Endodermal cell (in vitro differentiated cells): ENCODE results near the gene SLC25A21. TPM values are rescaled to one million over a fixed set of nuclear protein-coding genes. Genes with fewer than 3 reads are reported as not detected.

Experiments
- DNase-seq: peaks from one replicate; pipeline ENCODE4 v3.0.0-alpha.2; 2017
- H3K27ac ChIP-seq: 2 replicates; pipeline ENCODE4 v1.5.1; 2013; ENCODE audit warnings: mild to moderate bottlenecking, low read depth, low read length, moderate library complexity
- H3K27me3 ChIP-seq: 2 replicates; pipeline ENCODE4 v1.6.1; 2013; ENCODE audit warnings: mild to moderate bottlenecking, low read length, moderate library complexity; ENCODE audit not compliant: insufficient read depth, control insufficient read depth, poor library complexity, severe bottlenecking
- H3K36me3 ChIP-seq: 2 replicates; pipeline ENCODE4 v1.7.0; 2013; ENCODE audit warnings: mild to moderate bottlenecking, low read length, moderate library complexity; ENCODE audit not compliant: control insufficient read depth, insufficient read depth
- H3K4me1 ChIP-seq: one replicate; pipeline ENCODE4 v1.7.0; 2013; ENCODE audit warnings: low read length; ENCODE audit not compliant: control insufficient read depth, insufficient read depth
- H3K4me3 ChIP-seq: 2 replicates; pipeline ENCODE4 v1.5.1; 2013; ENCODE audit warnings: mild to moderate bottlenecking, low read length, moderate library complexity
- H3K9ac ChIP-seq: 2 replicates; pipeline ENCODE4 v1.6.1; 2013; ENCODE audit warnings: mild to moderate bottlenecking, low read length, moderate library complexity; ENCODE audit not compliant: poor library complexity, severe bottlenecking; ENCODE audit errors: extremely low read depth
- H3K9me3 ChIP-seq: 2 replicates; pipeline ENCODE4 v1.6.1; 2013; ENCODE audit warnings: mild to moderate bottlenecking, low read length, moderate library complexity; ENCODE audit not compliant: control insufficient read depth
- H3K27ac Mint-ChIP-seq: 2 replicates; pipeline ENCODE4 v1.8.0; 2020; ENCODE audit warnings: mixed read lengths
- H3K27me3 Mint-ChIP-seq: 2 replicates; pipeline ENCODE4 v1.8.0; 2021; ENCODE audit warnings: mild to moderate bottlenecking, mixed read lengths; ENCODE audit not compliant: insufficient read depth
- H3K36me3 Mint-ChIP-seq: 2 replicates; pipeline ENCODE4 v1.8.0; 2020; ENCODE audit warnings: low read depth, mixed read lengths
- H3K4me1 Mint-ChIP-seq: 2 replicates; pipeline ENCODE4 v1.8.0; 2020; ENCODE audit warnings: mixed read lengths
- H3K4me3 Mint-ChIP-seq: 2 replicates; pipeline ENCODE4 v1.8.0; 2020; ENCODE audit warnings: mild to moderate bottlenecking, moderate library complexity, mixed read lengths
- H3K9me3 Mint-ChIP-seq: 2 replicates; pipeline ENCODE4 v1.8.0; 2020; ENCODE audit warnings: mild to moderate bottlenecking, mixed read lengths
- CTCF ChIP-seq: fragments of 200-600 bp; sonication (generic); conservative IDR thresholded peaks from 2 replicates; pipeline ENCODE4 v1.5.0; 2021; ENCODE audit warnings: antibody characterized with exemption, mild to moderate bottlenecking
- WGBS, 2 experiments: methylation state at CpG; one replicate each; pipeline versions ENCODE4 v1.1.5 to v1.1.7; 2013; ENCODE audit warnings: missing lambda C conversion rate in 2 of 2, mixed read lengths in 1 of 2; ENCODE audit not compliant: insufficient coverage in 1 of 2, insufficient read length in 1 of 2; 5-methylcytosine and 5-hydroxymethylcytosine counted together
- total RNA-seq, 2 donors: library from RNA; stranded (reverse); fragmentation: NEBNext Ultra II Directional in 1 of 2; extraction: Animal tissue kit (Norgen Biotek cat#: 25700) in 1 of 2; gene quantifications; 2 replicates in 1 of 2; 3 replicates in 1 of 2; pipeline ENCODE4 v1.2.1, GENCODE V29; 2021

SLC25A21 gene
- total RNA-seq, 2 donors from 2014 or later: 1.9 TPM

DNA sequence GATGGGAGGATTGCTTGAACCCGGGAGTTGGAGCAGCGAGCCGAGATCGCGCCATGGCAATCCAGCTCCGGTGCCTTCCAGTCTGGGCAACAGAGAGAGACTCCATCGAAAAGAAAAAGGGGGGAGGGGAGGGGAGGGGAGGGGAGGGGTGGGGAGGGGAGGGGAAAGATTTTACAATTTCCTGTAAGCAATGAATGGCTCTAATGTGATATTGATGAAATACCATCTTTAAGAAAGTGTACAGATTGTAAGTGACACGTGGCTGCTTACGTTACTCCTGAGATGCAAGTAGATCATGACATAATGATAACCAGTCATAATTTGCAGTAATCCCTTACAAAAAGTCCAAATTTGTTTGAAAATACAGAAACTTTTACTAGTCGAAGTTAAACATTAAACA, 1.4 kb downstream of the SLC25A21 start:
- no peak overlapping the region for H3K4me3 ChIP-seq
- H3K27me3 ChIP-seq: no peaks in the 10 kb centered on the region
- Mint-ChIP-seq H3K4me1 (peaks cover 10% of the 10 kb centered on the region), H3K27ac (no peak overlapping the region), H3K9me3 (no peaks in the 10 kb centered on the region), H3K4me3 (no peak overlapping the region), H3K36me3 (no peaks in the 10 kb centered on the region), H3K27me3 (peaks cover 5% of the 10 kb centered on the region)
- no peaks in the 10 kb centered on the region for H3K9me3 ChIP-seq
- no peak for TF ChIP-seq CTCF
- H3K27ac ChIP-seq: no peak overlapping the region
- no peak overlapping the region for H3K9ac ChIP-seq
- no peaks in the 10 kb centered on the region for H3K4me1 ChIP-seq
- DNase-seq: no peak
- WGBS, 2 experiments: 84 to 95% methylated on average over 3 to 9 of the region's 10 CpGs
- no peaks in the 10 kb centered on the region for H3K36me3 ChIP-seq

DNA sequence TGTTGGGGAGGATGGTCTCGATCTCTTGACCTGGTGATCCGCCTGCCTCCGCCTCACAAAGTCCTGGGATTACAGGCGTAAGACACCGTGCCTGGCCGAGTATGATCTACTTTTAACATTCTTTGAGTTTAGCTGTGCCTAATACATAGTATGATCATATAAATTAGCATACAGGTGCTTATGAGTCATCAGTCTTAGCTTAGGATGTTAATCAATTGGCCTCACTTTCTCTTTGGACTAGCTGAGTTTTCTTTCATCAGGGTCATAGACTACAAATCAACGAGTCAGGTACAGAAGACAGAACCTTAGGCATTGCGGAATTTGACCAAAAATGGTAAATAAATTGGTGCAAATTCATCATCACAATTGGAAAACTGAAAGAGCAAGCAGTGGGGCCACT, 2.2 kb downstream of the SLC25A21 start:
- no peak overlapping the region for H3K27ac Mint-ChIP-seq
- H3K4me3 ChIP-seq: no peak overlapping the region
- H3K36me3 ChIP-seq: no peaks in the 10 kb centered on the region
- 98 to 100% methylated on average over 2 to 8 of the region's 8 CpGs for WGBS, 2 experiments
- H3K9ac ChIP-seq: no peak overlapping the region
- H3K9me3 ChIP-seq: no peaks in the 10 kb centered on the region
- H3K27me3 ChIP-seq: no peaks in the 10 kb centered on the region
- peaks cover 17% of the 10 kb centered on the region for H3K4me1 Mint-ChIP-seq
- no peak for DNase-seq
- no peaks in the 10 kb centered on the region for H3K9me3 Mint-ChIP-seq
- no peaks in the 10 kb centered on the region for H3K4me1 ChIP-seq
- no peak for TF ChIP-seq CTCF
- H3K36me3 Mint-ChIP-seq: no peaks in the 10 kb centered on the region
- peaks cover 5% of the 10 kb centered on the region for H3K27me3 Mint-ChIP-seq
- H3K4me3 Mint-ChIP-seq: no peak overlapping the region
- no peak overlapping the region for H3K27ac ChIP-seq

DNA sequence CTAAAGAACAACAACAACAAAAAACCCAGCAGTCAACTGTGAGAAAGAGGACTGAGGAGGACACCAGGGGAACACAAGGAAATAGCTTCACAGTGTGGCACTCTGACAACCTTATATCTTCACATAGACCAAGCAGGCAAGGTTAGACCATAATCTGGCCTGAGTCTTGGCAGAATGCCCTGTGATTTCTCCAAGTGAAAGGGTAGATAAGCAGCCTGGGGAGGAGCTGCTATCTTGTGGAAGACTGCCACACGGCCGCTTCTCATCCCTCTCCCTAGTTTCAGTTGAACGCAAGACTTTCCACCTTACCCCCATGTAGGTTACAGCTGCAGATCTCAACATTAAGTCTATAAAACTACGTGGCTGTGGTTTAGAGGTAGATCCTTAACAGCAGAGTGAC, 3.7 kb downstream of the SLC25A21 start:
- Mint-ChIP-seq H3K4me1 (peaks cover 18% of the 10 kb centered on the region), H3K9me3 (no peaks in the 10 kb centered on the region), H3K4me3 (no peak overlapping the region), H3K27ac (no peak overlapping the region), H3K36me3 (no peaks in the 10 kb centered on the region), H3K27me3 (peaks cover 5% of the 10 kb centered on the region)
- Histone ChIP-seq H3K27ac (no peak overlapping the region), H3K4me1 (no peaks in the 10 kb centered on the region), H3K9me3 (no peaks in the 10 kb centered on the region), H3K36me3 (no peaks in the 10 kb centered on the region), H3K27me3 (no peaks in the 10 kb centered on the region), H3K9ac (no peak overlapping the region), H3K4me3 (no peak overlapping the region)
- no peak for DNase-seq
- WGBS, 2 experiments: 85 to 100% methylated on average over 1 to 4 of the region's 4 CpGs
- no peak for TF ChIP-seq CTCF
